Breast epithelium (tissue), 4 donors: ENCODE data around the gene UNC79. TPM values are rescaled to one million over a fixed set of nuclear protein-coding genes. Genes with fewer than 3 reads are reported as not detected.

Experiments
- DNase-seq, 2 donors: peaks; one replicate each; pipeline ENCODE4 v3.0.0-alpha.2; 2019; ENCODE audit warnings: low spot score in 2 of 2
- H3K27ac ChIP-seq, 2 donors: fragments of 200-600 bp; sonication (generic) in 1 of 2; one replicate each; pipeline ENCODE4 v1.5.1; 2016 to 2019; ENCODE audit warnings: mild to moderate bottlenecking in 1 of 2
- H3K27me3 ChIP-seq, 2 donors: fragments of 200-600 bp; sonication (generic) in 1 of 2; one replicate each; pipeline versions ENCODE4 v1.5.1 to v1.6.0; 2017 to 2019; ENCODE audit warnings: control low read depth in 1 of 2, mild to moderate bottlenecking in 1 of 2
- H3K36me3 ChIP-seq: fragments of 200-600 bp; one replicate; pipeline ENCODE4 v1.5.1; 2019
- H3K4me1 ChIP-seq, 2 donors: fragments of 200-600 bp; sonication (generic); one replicate each; pipeline ENCODE4 v1.5.1; 2016 to 2019; ENCODE audit warnings: control low read depth in 1 of 2
- H3K4me3 ChIP-seq, 3 donors: fragments of 200-600 bp; sonication (generic); 1 replicate in 2 of 3; 2 replicates in 1 of 3; pipeline ENCODE4 v1.5.1; 2016 to 2019; ENCODE audit warnings: mild to moderate bottlenecking in 3 of 3, moderate library complexity in 2 of 3
- H3K9me3 ChIP-seq, 2 donors: fragments of 200-600 bp; sonication (generic) in 1 of 2; one replicate each; pipeline ENCODE4 v1.5.1; 2016 to 2019; ENCODE audit warnings: control low read depth in 1 of 2
- CTCF ChIP-seq, 3 donors: fragments of 450-650 bp; IDR thresholded peaks; one replicate each; pipeline ENCODE4 v1.5.1; 2016 to 2017; ENCODE audit warnings: antibody characterized with exemption in 3 of 3, mild to moderate bottlenecking in 3 of 3, moderate library complexity in 3 of 3
- POLR2A ChIP-seq: fragments of 450-650 bp; IDR thresholded peaks from one replicate; pipeline ENCODE4 v1.6.1; 2016; ENCODE audit warnings: antibody characterized with exemption, mild to moderate bottlenecking, moderate library complexity
- POLR2AphosphoS5 ChIP-seq, 3 donors: sonication (generic); formaldehyde crosslinking; IDR thresholded peaks; one replicate each; pipeline ENCODE4 v1.6.1; 2017; ENCODE audit warnings: antibody characterized with exemption in 3 of 3
- intact Hi-C: fragments of 100-400 bp; cut with DNase I; formaldehyde crosslinking; loops from one replicate; pipeline ENCODE4 v1.15.1; 2023; ENCODE audit warnings: low total_unique reads
- total RNA-seq, 3 donors: library from RNA; depleted of rRNA; stranded (reverse); fragments of >200 nt; gene quantifications; one replicate each; pipeline ENCODE4 v1.1.0, GENCODE V29; 2016

The UNC79 gene
- total RNA-seq, 3 donors from 2014 or later = 0.29 to 0.32 TPM; not detected in 1

GRCh38 chr14:93688239-93688666, 257.5 kb downstream of the UNC79 start:
- no peak for DNase-seq
- H3K27ac ChIP-seq = no peak overlapping the region

GRCh38 chr14:93688820-93689219, 258.1 kb downstream of the UNC79 start:
- TF ChIP-seq POLR2A = no peak
- no peak for DNase-seq
- H3K27ac ChIP-seq = no peak overlapping the region
- H3K27me3 ChIP-seq = no peaks in the 10 kb centered on the region
- no peaks in the 10 kb centered on the region for H3K9me3 ChIP-seq
- H3K36me3 ChIP-seq = no peaks in the 10 kb centered on the region
- peaks cover 0 to 6% of the 10 kb centered on the region in 2 donors for H3K4me1 ChIP-seq
- intact Hi-C loops = no loop called here
- no peak overlapping the region for H3K4me3 ChIP-seq

More at GRCh38 chr14:93688239-93688666, 257.5 kb downstream of the UNC79 start:
- Histone ChIP-seq H3K4me3 (no peak overlapping the region), H3K9me3 (no peaks in the 10 kb centered on the region), H3K27me3 (no peaks in the 10 kb centered on the region), H3K36me3 (no peaks in the 10 kb centered on the region), H3K4me1 (peaks cover 0 to 6% of the 10 kb centered on the region in 2 donors)
- TF ChIP-seq CTCF (IDR thresholded peaks at IDR 0.05) (no peak), POLR2A (no peak), POLR2AphosphoS5 (IDR thresholded peaks at IDR 0.05) (no peak)
- intact Hi-C loops = no loop called here

GRCh38 chr14:93690146-93690545, 259.4 kb downstream of the UNC79 start:
- intact Hi-C loops = no loop called here
- no peak for DNase-seq
- H3K27me3 ChIP-seq = no peaks in the 10 kb centered on the region
- no peak overlapping the region for H3K4me3 ChIP-seq
- H3K36me3 ChIP-seq = no peaks in the 10 kb centered on the region
- H3K4me1 ChIP-seq = peaks cover 0 to 6% of the 10 kb centered on the region in 2 donors
- H3K9me3 ChIP-seq = no peaks in the 10 kb centered on the region
- H3K27ac ChIP-seq = no peak overlapping the region
- TF ChIP-seq POLR2AphosphoS5 (IDR thresholded peaks at IDR 0.05) (no peak), POLR2A (no peak), CTCF (IDR thresholded peaks at IDR 0.05) (no peak)

- Histone ChIP-seq H3K4me3 (no peak overlapping the region), H3K9me3 (no peaks in the 10 kb centered on the region), H3K27me3 (no peaks in the 10 kb centered on the region), H3K4me1 (peaks cover 0 to 6% of the 10 kb centered on the region in 2 donors), H3K27ac (no peak overlapping the region), H3K36me3 (no peaks in the 10 kb centered on the region)
- no peak for TF ChIP-seq POLR2A
- intact Hi-C loops = no loop called here
- DNase-seq = no peak
Measured at GRCh38 chr14:93691042-93691780, 260.5 kb downstream of the UNC79 start.

GRCh38 chr14:93693914-93694313, 263.2 kb downstream of the UNC79 start:
- intact Hi-C loops = no loop called here
- no peak overlapping the region for H3K4me3 ChIP-seq
- no peaks in the 10 kb centered on the region for H3K36me3 ChIP-seq
- peaks cover 0 to 8% of the 10 kb centered on the region in 2 donors for H3K9me3 ChIP-seq
- H3K4me1 ChIP-seq = no peaks in the 10 kb centered on the region
- TF ChIP-seq POLR2AphosphoS5 (IDR thresholded peaks at IDR 0.05) (no peak), POLR2A (no peak), CTCF (IDR thresholded peaks at IDR 0.05) (no peak)
- H3K27me3 ChIP-seq = no peaks in the 10 kb centered on the region
- no peak for DNase-seq
- no peak overlapping the region for H3K27ac ChIP-seq

- peaks cover 0 to 14% of the 10 kb centered on the region in 2 donors for H3K9me3 ChIP-seq
- no peaks in the 10 kb centered on the region for H3K4me1 ChIP-seq
- intact Hi-C loops = no loop called here
- no peak for TF ChIP-seq CTCF (IDR thresholded peaks at IDR 0.05)
- TF ChIP-seq POLR2A = no peak
- TF ChIP-seq POLR2AphosphoS5 (IDR thresholded peaks at IDR 0.05) = no peak
- DNase-seq = no peak
- H3K36me3 ChIP-seq = no peaks in the 10 kb centered on the region
- no peaks in the 10 kb centered on the region for H3K27me3 ChIP-seq
- H3K27ac ChIP-seq = no peak overlapping the region
- H3K4me3 ChIP-seq = no peak overlapping the region
Measured at GRCh38 chr14:93700928-93701327, 270.2 kb downstream of the UNC79 start.
